Skin of body (tissue), 3 donors: ENCODE data around the gene SYNE2. TPM values are rescaled to one million over a fixed set of nuclear protein-coding genes. Genes with fewer than 3 reads are reported as not detected.
A peak's percentile ranks its signal among the peaks of the same experiment; 100 is the strongest.

Source experiments
- DNase-seq: peaks from one replicate; lab custom pipeline; 2025; lab: John Stamatoyannopoulos, UW
- small RNA-seq: library from RNA; depleted of rRNA; stranded (forward); fragments of <200 nt; gene quantifications from one replicate; pipeline ENCODE3, GENCODE V24; 2014; ENCODE audit warnings: low replicate concordance
- total RNA-seq: library from RNA; depleted of rRNA; stranded (reverse); fragments of >200 nt; gene quantifications from one replicate; pipeline ENCODE4 v1.2.3, GENCODE V29; 2014

Gene SYNE2
- total RNA-seq, 1 donor from 2014 or later, result 139 TPM

GRCh38 chr14:64238049-64238448 lies 385.2 kb downstream of the SYNE2 start:
- DNase-seq, result no peak

GRCh38 chr14:64238631-64239030 lies 385.8 kb downstream of the SYNE2 start:
- DNase-seq, result no peak

GRCh38 chr14:64244279-64244678 lies 391.5 kb downstream of the SYNE2 start:
- no peak for DNase-seq

GRCh38 chr14:64245491-64245890 lies 392.7 kb downstream of the SYNE2 start:
- DNase-seq, result peak; percentile 55

- DNase-seq, result no peak
These were observed 393.9 kb downstream of the SYNE2 start for GRCh38 chr14:64246688-64247087.

GRCh38 chr14:64247195-64247594 lies 394.4 kb downstream of the SYNE2 start:
- no peak for DNase-seq

- DNase-seq, result no peak
These were observed 395.9 kb downstream of the SYNE2 start for GRCh38 chr14:64248689-64249088.

- no peak for DNase-seq
These were observed 396.6 kb downstream of the SYNE2 start for GRCh38 chr14:64249363-64249762.

- DNase-seq, result no peak
These were observed 400.9 kb downstream of the SYNE2 start for GRCh38 chr14:64253672-64254071.

- no peak for DNase-seq
These were observed 403.0 kb downstream of the SYNE2 start for GRCh38 chr14:64255756-64256155.

- DNase-seq, result no peak
These were observed 407.6 kb downstream of the SYNE2 start for GRCh38 chr14:64260418-64260817.

GRCh38 chr14:64265222-64265621 lies 412.4 kb downstream of the SYNE2 start:
- no peak for DNase-seq

GRCh38 chr14:64266239-64266638 lies 413.4 kb downstream of the SYNE2 start:
- no peak for DNase-seq

- no peak for DNase-seq
These were observed 419.2 kb downstream of the SYNE2 start for GRCh38 chr14:64272019-64272418.

Small RNA genes lying within 50 kb of the gene (small RNA-seq; reads per million reads assigned to genes)
- not detected for gene MIR548H1
- gene RF00019, result not detected
- not detected for gene RPS28P1

Other genes with a start within 250 kb of the SYNE2 start
- gene WDR89, start 211.1 kb upstream of the SYNE2 start, total RNA-seq, result 14.3 TPM
- 18.1 TPM for gene SGPP1, start 124.9 kb upstream of the SYNE2 start, total RNA-seq